Erythroblast (primary cell): ENCODE results near the gene KCNG2.

Experiments used
- GATA1 ChIP-seq: IDR thresholded peaks from 2 replicates; pipeline ENCODE4 v1.6.1; 2011; ENCODE audit warnings: low read depth, mild to moderate bottlenecking, control low read depth, low read length, moderate library complexity
- POLR2A ChIP-seq: IDR thresholded peaks from 2 replicates; pipeline ENCODE4 v1.6.1; 2011; ENCODE audit warnings: mild to moderate bottlenecking, low read length

GRCh38 chr18:79940814-79941472, 143.2 kb downstream of the KCNG2 start:
- TF ChIP-seq POLR2A (no peak), GATA1 (no peak)
